K562 (cell line): ENCODE measurements around the gene KLHL12. TPM values are rescaled to one million over a fixed set of nuclear protein-coding genes. Genes with fewer than 3 reads are reported as not detected.

ENCODE experiments used
- CAMTA2 ChIP-seq: fragments of 250-450 bp; sonication (Bioruptor Pico); conservative IDR thresholded peaks from 2 replicates; pipeline ENCODE4 v1.5.1; 2022
- COPS2 ChIP-seq: fragments of 450-650 bp; conservative IDR thresholded peaks from 2 replicates; pipeline ENCODE4 v1.6.1; 2016; ENCODE audit warnings: mild to moderate bottlenecking, moderate library complexity
- HSF4 ChIP-seq: fragments of 250-450 bp; sonication (Bioruptor Pico); IDR thresholded peaks from 2 replicates; pipeline ENCODE4 v2.1.2; 2022; ENCODE audit warnings: mild to moderate bottlenecking, moderate library complexity, borderline replicate concordance
- ILK ChIP-seq: fragments of 450-650 bp; IDR thresholded peaks from 2 replicates; pipeline ENCODE4 v1.6.1; 2016; ENCODE audit warnings: missing genetic modification characterization, low read depth, mild to moderate bottlenecking, missing compliant biosample characterization, moderate library complexity, borderline replicate concordance
- KLF6 ChIP-seq: fragments of 250-450 bp; sonication (Bioruptor Pico); IDR thresholded peaks from 2 replicates; pipeline ENCODE4 v1.4.0; 2020; ENCODE audit warnings: mild to moderate bottlenecking, moderate library complexity, borderline replicate concordance
- MIER1 ChIP-seq: fragments of 450-650 bp; IDR thresholded peaks from 2 replicates; pipeline ENCODE4 v1.6.1; 2016; ENCODE audit warnings: antibody characterized with exemption, mild to moderate bottlenecking, low read depth
- POLR3G ChIP-seq: IDR thresholded peaks from 2 replicates; pipeline ENCODE4 v1.6.1; 2011; ENCODE audit not compliant: insufficient read length, insufficient replicate concordance; ENCODE audit errors: extremely low read depth
- RCOR1 ChIP-seq, 2 experiments: IDR thresholded peaks; 2 replicates each; pipeline ENCODE4 v1.6.1; 2012; ENCODE audit warnings: low read depth in 2 of 2, low read length in 2 of 2, borderline replicate concordance in 1 of 2, improper control_type of control experiment in 1 of 2
- TEAD1 ChIP-seq, 2 experiments: fragments of 450-650 bp in 1 of 2; sonication (generic) in 1 of 2; formaldehyde crosslinking; IDR thresholded peaks; 2 replicates each; pipeline versions ENCODE4 v1.4.0 to v1.8.0; 2020 to 2022; ENCODE audit warnings: mild to moderate bottlenecking in 2 of 2, missing genetic modification reagents in 1 of 2
- polyA plus RNA-seq, 8 experiments: library from polyadenylated mRNA; depleted of rRNA in 4 of 8; stranded (reverse) in 5 of 8; unstranded in 3 of 8; fragments of >200 nt; fragmentation: Nextera tagmentation in 2 of 8; fragmentation: Illumina TruSeq in 1 of 8; extraction: Ambion mirVana in 2 of 8; extraction: Trizol in 1 of 8; gene quantifications; 2 replicates each; pipeline versions ENCODE4 v1.2.1 to v1.2.3, GENCODE V29; 2011 to 2014; ENCODE audit warnings: inconsistent platforms in 1 of 8, missing spikeins in 1 of 8
- total RNA-seq, 7 experiments: library from RNA; depleted of rRNA in 6 of 7; stranded (reverse); fragments of >200 nt in 6 of 7; fragmentation: Illumina TruSeq in 2 of 7; extraction: Trizol in 2 of 7; gene quantifications; 2 replicates each; pipeline versions ENCODE4 v1.2.1 to v1.2.3, GENCODE V29; 2011 to 2021; ENCODE audit warnings: low replicate concordance in 1 of 7
- TF ChIP-seq, protein P1 (sequence below), 2 experiments: fragments of 450-650 bp in 1 of 2; sonication (generic) in 1 of 2; formaldehyde crosslinking in 1 of 2; IDR thresholded peaks in 1 of 2; conservative IDR thresholded peaks in 1 of 2; 2 replicates each; pipeline versions ENCODE4 v1.6.1 to v1.8.1; 2016 to 2023; ENCODE audit warnings: mild to moderate bottlenecking in 2 of 2, moderate library complexity in 2 of 2, inconsistent platforms in 1 of 2, missing genetic modification reagents in 1 of 2
- TF ChIP-seq, protein P2 (sequence below), 2 experiments: fragments of 450-650 bp in 1 of 2; sonication (generic) in 1 of 2; formaldehyde crosslinking in 1 of 2; IDR thresholded peaks; 2 replicates each; pipeline versions ENCODE4 v1.7.1 to v1.9.0; 2016 to 2022; ENCODE audit warnings: inconsistent platforms in 1 of 2, mild to moderate bottlenecking in 1 of 2, missing genetic modification reagents in 1 of 2
- TF ChIP-seq, protein P3 (sequence below): fragments of 450-650 bp; IDR thresholded peaks from 2 replicates; pipeline ENCODE4 v1.7.1; 2018; ENCODE audit warnings: mild to moderate bottlenecking, low read depth; ENCODE audit not compliant: partially characterized antibody

The KLHL12 gene
- total and polyA plus RNA-seq, 9 of the 15 experiments (the other 6 are each of a cell fraction or from before 2014, with no cell fraction given) = 23.1 to 85.1 (median 35.0) TPM

DNA sequence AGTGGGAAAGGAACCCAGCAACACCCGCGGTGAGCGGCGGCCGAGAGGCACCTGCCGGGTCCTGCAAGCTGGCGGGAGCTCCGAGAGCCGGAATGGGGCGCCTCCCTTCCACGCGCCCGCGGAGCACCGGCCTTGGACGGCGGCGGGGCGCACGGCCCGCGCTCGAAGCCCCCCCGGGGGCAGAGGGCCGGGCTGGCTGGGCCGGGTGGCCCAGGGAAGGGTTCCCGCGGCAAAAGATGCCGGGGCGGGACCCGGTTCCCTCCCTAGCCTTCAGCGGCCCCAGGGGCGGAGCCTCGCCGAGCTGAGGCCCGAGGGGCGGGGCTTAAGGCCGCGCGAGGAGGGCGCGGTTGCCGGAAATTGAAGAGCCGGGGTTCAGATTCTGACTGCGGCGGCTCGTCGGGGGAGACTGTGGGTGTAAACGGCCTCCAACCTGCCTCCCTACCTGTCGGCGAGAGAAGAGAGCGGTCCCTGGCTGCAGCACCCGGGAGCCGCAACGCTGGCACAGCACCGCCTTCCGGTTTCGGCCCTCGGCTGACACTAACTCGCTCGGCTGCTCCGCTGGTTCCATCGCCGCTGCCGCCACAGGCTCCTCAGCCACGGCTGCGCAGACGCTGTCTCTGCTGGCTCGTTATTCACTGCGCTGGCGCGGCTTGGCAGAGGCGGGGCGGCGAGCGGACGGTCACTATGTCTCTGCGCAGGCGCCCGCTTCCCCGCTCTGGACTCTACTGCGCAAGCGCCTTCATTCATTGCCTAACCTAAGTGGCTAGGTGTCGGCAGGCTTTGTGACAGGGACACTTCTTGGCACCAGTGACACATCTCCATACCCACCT, 38.3 kb downstream of the KLHL12 start, which contains the start of gene RABIF (continued):
- TF ChIP-seq, protein P1, sequence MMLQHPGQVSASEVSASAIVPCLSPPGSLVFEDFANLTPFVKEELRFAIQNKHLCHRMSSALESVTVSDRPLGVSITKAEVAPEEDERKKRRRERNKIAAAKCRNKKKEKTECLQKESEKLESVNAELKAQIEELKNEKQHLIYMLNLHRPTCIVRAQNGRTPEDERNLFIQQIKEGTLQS (IDR thresholded peaks at IDR 0.05) = no peak
- TF ChIP-seq, protein P1 (CRISPR knock-in tag; conservative IDR thresholded peaks at IDR 0.05) = 0 out of 2 replicates have a peak, but pooled peaks have one; percentile 39
- TF ChIP-seq TEAD1 (CRISPR knock-in tag; IDR thresholded peaks at IDR 0.05) (peak in 1 of 2 experiments; percentile 46; a peak in 1 of 4 replicates), POLR3G (no peak), MIER1 (no peak), HSF4 (CRISPR knock-in tag) (no peak), ILK (tag) (no peak), KLF6 (peak; percentile 88; the same call in 1 of the 2 replicates), RCOR1 (IDR thresholded peaks at IDR 0.05; ENCODE audit: borderline replicate concordance in 1 of 2, low read depth in 2 of 2, low read length in 2 of 2) (peak in 1 of 2 experiments; percentile 1; a peak in 1 of 4 replicates), COPS2 (no peak), CAMTA2 (CRISPR knock-in tag) (no peak)
- TF ChIP-seq, protein P2, sequence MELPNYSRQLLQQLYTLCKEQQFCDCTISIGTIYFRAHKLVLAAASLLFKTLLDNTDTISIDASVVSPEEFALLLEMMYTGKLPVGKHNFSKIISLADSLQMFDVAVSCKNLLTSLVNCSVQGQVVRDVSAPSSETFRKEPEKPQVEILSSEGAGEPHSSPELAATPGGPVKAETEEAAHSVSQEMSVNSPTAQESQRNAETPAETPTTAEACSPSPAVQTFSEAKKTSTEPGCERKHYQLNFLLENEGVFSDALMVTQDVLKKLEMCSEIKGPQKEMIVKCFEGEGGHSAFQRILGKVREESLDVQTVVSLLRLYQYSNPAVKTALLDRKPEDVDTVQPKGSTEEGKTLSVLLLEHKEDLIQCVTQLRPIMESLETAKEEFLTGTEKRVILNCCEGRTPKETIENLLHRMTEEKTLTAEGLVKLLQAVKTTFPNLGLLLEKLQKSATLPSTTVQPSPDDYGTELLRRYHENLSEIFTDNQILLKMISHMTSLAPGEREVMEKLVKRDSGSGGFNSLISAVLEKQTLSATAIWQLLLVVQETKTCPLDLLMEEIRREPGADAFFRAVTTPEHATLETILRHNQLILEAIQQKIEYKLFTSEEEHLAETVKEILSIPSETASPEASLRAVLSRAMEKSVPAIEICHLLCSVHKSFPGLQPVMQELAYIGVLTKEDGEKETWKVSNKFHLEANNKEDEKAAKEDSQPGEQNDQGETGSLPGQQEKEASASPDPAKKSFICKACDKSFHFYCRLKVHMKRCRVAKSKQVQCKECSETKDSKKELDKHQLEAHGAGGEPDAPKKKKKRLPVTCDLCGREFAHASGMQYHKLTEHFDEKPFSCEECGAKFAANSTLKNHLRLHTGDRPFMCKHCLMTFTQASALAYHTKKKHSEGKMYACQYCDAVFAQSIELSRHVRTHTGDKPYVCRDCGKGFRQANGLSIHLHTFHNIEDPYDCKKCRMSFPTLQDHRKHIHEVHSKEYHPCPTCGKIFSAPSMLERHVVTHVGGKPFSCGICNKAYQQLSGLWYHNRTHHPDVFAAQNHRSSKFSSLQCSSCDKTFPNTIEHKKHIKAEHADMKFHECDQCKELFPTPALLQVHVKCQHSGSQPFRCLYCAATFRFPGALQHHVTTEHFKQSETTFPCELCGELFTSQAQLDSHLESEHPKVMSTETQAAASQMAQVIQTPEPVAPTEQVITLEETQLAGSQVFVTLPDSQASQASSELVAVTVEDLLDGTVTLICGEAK (IDR thresholded peaks at IDR 0.05) = peak; percentile 64; the same call in 1 of the 2 replicates
- TF ChIP-seq, protein P2 (CRISPR knock-in tag; IDR thresholded peaks at IDR 0.05) = no peak
- TF ChIP-seq, protein P3, sequence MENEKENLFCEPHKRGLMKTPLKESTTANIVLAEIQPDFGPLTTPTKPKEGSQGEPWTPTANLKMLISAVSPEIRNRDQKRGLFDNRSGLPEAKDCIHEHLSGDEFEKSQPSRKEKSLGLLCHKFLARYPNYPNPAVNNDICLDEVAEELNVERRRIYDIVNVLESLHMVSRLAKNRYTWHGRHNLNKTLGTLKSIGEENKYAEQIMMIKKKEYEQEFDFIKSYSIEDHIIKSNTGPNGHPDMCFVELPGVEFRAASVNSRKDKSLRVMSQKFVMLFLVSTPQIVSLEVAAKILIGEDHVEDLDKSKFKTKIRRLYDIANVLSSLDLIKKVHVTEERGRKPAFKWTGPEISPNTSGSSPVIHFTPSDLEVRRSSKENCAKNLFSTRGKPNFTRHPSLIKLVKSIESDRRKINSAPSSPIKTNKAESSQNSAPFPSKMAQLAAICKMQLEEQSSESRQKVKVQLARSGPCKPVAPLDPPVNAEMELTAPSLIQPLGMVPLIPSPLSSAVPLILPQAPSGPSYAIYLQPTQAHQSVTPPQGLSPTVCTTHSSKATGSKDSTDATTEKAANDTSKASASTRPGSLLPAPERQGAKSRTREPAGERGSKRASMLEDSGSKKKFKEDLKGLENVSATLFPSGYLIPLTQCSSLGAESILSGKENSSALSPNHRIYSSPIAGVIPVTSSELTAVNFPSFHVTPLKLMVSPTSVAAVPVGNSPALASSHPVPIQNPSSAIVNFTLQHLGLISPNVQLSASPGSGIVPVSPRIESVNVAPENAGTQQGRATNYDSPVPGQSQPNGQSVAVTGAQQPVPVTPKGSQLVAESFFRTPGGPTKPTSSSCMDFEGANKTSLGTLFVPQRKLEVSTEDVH = no peak
